Activated naive CD8-positive, alpha-beta T cell (primary cell): ENCODE data around the gene CDH4.

Source experiments
- H3K27ac Mint-ChIP-seq: one replicate; pipeline ENCODE4 v1.8.0; 2021; ENCODE audit warnings: mixed read lengths
- H3K27me3 Mint-ChIP-seq: one replicate; pipeline ENCODE4 v1.8.0; 2021; ENCODE audit warnings: mixed read lengths
- H3K36me3 Mint-ChIP-seq: one replicate; pipeline ENCODE4 v1.8.0; 2021; ENCODE audit warnings: mixed read lengths
- H3K4me1 Mint-ChIP-seq: one replicate; pipeline ENCODE4 v1.8.0; 2021; ENCODE audit warnings: low read depth, mixed read lengths
- H3K4me3 Mint-ChIP-seq: one replicate; pipeline ENCODE4 v1.8.0; 2021; ENCODE audit warnings: mild to moderate bottlenecking, mixed read lengths
- H3K9me3 Mint-ChIP-seq: one replicate; pipeline ENCODE4 v1.8.0; 2021; ENCODE audit warnings: low read depth, mixed read lengths

The CDH4 gene

DNA sequence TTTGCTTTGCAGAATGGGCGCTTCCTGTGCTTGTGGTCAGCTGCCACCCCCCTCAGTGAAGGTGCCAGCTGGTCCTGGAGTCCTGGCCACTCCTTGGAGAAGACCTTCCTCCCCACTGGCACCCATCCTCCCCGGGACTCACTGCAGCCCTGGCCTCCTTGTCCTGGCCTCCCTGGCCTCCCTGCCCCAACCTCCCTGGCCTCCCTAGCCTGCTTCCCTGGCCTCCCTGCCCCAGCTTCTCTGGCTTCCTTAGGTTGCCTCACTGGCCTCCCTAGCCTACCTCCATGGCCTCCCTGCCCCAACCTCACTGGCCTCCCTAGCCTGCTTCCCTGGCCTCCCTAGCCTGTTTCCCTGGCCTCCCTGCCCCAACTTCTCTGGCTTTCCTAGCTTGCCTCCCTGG is 297.8 kb downstream of the CDH4 start:
- Mint-ChIP-seq H3K36me3 (no peaks in the 10 kb centered on the region), H3K27me3 (peaks cover 2% of the 10 kb centered on the region), H3K9me3 (peaks cover 4% of the 10 kb centered on the region), H3K27ac (no peak overlapping the region), H3K4me3 (no peak overlapping the region), H3K4me1 (no peaks in the 10 kb centered on the region)

DNA sequence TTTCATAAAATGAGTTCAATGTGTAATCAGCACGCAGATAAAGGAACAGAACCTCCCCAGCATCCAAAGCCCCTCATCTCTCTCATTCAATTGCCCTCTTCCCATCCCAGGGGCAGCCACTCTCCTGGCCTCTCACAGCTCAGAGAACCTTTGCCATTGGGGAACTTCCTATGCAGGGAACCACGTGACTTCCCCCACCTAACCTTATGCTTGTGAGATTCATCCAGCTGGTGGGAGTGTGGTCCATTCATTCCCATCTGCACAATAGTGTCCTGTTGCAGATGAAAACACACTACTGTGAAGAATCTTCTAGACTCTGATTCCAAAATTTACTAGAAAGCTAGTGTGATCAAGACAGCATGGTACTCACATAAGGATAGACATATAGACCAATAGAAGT is 299.3 kb downstream of the CDH4 start:
- Mint-ChIP-seq H3K36me3 (no peaks in the 10 kb centered on the region), H3K4me1 (no peaks in the 10 kb centered on the region), H3K27ac (no peak overlapping the region), H3K9me3 (peaks cover 4% of the 10 kb centered on the region), H3K27me3 (peaks cover 2% of the 10 kb centered on the region), H3K4me3 (no peak overlapping the region)

DNA sequence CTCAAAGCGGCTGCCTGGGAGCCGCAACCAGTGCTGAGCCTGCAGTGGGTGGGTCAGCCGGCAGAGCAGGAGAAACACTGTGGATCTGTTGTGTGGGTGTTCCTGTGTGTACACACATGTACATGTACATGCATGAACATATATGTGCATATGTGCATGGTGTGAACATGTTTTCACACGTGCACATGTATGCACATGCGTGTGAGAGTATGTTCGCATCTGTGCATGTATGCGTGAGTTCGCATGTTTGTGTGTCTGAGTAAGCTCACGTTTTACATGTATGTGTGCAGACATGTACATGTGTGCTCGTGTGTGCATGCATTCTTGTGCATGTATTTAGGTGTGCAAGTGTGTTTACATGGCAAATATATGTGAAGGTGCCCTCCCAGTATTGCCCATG is 302.6 kb downstream of the CDH4 start:
- no peaks in the 10 kb centered on the region for H3K4me1 Mint-ChIP-seq
- no peak overlapping the region for H3K27ac Mint-ChIP-seq
- peaks cover 2% of the 10 kb centered on the region for H3K27me3 Mint-ChIP-seq
- peaks cover 4% of the 10 kb centered on the region for H3K9me3 Mint-ChIP-seq
- no peak overlapping the region for H3K4me3 Mint-ChIP-seq
- H3K36me3 Mint-ChIP-seq, result no peaks in the 10 kb centered on the region

DNA sequence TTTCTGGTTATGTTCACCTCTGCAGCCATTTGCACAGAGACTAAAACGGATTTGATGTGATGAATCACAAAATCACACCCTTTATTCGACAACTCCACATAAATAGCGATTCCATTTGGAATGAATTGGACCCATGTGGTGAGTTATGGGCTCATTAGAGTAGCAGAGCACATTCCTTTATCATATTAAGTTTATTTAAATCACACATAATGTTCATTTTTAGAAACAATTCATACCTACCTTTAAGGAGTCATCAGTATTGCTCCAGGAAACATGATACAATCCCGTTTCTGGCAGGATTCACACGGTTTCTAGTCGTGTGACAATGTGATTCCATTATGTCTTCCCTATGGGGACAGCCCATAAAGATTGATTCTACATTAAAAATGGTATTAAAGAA is 303.5 kb downstream of the CDH4 start:
- no peak overlapping the region for H3K4me3 Mint-ChIP-seq
- no peaks in the 10 kb centered on the region for H3K4me1 Mint-ChIP-seq
- no peaks in the 10 kb centered on the region for H3K36me3 Mint-ChIP-seq
- H3K9me3 Mint-ChIP-seq, result peaks cover 4% of the 10 kb centered on the region
- peaks cover 2% of the 10 kb centered on the region for H3K27me3 Mint-ChIP-seq
- H3K27ac Mint-ChIP-seq, result no peak overlapping the region

DNA sequence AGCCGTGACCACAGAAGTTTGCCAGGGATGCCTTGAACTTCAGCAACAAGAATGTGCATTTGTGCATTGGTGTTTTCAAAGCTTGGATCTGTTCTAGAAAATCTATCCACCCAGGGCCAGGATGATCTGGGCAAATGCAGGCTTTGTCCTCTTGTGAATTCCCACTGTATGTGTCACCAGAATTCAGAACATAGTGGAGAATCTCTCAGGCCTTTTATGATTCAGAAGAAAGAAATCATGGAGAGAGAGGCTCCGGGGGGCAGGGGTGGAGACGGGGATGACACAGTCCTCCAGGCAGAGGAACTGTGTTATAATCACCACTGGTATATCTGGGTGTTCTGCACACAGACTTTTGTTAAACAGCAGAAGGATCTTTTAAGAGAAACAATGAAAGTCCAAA is 304.1 kb downstream of the CDH4 start:
- peaks cover 2% of the 10 kb centered on the region for H3K27me3 Mint-ChIP-seq
- H3K4me1 Mint-ChIP-seq, result no peaks in the 10 kb centered on the region
- no peak overlapping the region for H3K27ac Mint-ChIP-seq
- no peak overlapping the region for H3K4me3 Mint-ChIP-seq
- peaks cover 4% of the 10 kb centered on the region for H3K9me3 Mint-ChIP-seq
- H3K36me3 Mint-ChIP-seq, result no peaks in the 10 kb centered on the region

DNA sequence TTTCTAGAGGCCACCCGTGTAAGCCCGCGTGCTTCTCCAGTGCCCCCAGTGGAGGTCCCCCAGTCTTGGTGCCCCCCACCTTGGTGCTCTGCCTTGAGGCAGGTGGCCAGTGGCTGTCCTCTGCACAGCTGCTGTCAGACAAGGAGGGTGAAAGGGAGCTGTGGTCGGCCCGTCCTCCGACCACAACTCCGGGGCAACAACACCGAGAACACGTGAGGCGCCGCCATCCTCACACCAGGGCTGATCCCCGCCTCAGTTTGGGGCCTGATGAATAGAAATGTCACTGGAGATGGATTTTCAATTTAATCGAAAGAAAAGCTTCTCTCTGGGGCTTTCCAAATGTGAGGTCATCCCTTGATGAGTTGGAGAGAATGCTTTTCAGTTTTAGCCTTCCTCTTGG is 304.6 kb downstream of the CDH4 start:
- no peak overlapping the region for H3K27ac Mint-ChIP-seq
- H3K4me1 Mint-ChIP-seq, result no peaks in the 10 kb centered on the region
- no peaks in the 10 kb centered on the region for H3K27me3 Mint-ChIP-seq
- H3K9me3 Mint-ChIP-seq, result no peaks in the 10 kb centered on the region
- H3K4me3 Mint-ChIP-seq, result no peak overlapping the region
- H3K36me3 Mint-ChIP-seq, result no peaks in the 10 kb centered on the region

DNA sequence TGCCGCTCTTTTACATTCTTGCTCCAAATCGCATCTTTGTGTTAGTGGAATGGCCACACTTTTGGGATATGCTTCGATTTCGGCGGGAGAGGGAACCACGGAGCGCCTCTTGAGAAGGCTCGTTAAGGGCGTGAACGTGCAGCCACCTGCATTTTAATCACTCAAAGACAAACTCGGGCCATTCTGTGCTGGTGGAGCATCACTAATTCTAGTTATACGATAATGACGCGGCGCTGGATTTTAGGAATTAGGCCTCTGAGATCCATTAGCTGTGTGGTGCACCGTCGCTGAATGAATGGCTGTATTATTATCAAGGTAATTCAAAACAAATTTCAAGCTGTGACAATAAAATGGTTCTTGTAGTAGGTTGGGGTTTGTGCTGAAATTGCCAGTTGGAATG is 305.6 kb downstream of the CDH4 start:
- Mint-ChIP-seq H3K4me3 (no peak overlapping the region), H3K27me3 (no peaks in the 10 kb centered on the region), H3K36me3 (no peaks in the 10 kb centered on the region), H3K27ac (no peak overlapping the region), H3K4me1 (no peaks in the 10 kb centered on the region), H3K9me3 (no peaks in the 10 kb centered on the region)

DNA sequence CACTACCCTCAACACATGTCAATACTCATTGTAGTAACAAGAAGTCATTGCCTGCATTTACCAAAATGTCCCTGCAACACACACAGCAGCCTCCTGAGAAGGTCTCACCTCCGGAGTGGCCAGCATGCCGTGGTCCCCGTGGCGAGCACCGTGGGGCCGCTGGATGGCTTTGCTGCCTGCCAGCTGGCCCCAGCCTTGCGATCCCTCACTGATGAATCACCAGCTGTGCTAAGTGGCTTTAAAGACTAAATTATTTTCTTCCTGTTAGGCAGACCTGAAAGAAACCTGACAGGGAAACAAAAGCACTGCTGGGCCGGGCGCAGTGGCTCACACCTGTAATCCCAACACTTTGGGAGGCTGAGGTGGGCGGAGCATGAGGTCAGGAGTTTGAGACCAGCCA is 306.7 kb downstream of the CDH4 start:
- Mint-ChIP-seq H3K27me3 (no peaks in the 10 kb centered on the region), H3K27ac (no peak overlapping the region), H3K4me1 (no peaks in the 10 kb centered on the region), H3K9me3 (no peaks in the 10 kb centered on the region), H3K36me3 (no peaks in the 10 kb centered on the region), H3K4me3 (no peak overlapping the region)

DNA sequence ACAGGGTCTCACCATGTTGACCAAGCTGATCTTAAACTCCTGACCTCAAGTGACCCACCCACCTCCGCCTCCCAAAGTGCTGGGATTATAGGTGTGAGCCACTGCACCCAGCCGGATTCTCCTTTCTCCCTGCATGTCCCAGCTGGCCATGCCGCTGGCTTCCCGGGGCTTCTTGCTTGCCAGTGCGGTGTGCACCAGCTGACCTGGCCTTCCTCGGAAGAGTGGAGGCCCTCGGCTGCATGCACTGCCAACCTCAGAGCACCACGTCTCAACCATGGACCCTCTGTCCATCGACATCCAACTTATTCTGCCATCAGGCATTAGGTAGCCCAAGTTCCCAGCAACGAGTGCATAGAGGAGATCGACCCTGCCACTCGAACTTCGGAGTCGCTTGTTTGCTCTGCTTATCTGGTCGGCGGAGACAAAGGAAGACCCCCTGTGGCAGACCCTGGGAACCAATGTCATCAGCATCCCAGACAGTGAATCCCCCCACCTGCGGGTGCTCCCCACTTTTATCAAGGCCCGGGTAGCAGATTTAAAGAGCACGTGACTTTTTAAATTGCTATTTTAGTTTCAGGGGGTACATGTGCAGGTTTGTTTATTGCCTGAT is 307.8 kb downstream of the CDH4 start:
- Mint-ChIP-seq H3K4me3 (no peak overlapping the region), H3K27me3 (no peaks in the 10 kb centered on the region)

DNA sequence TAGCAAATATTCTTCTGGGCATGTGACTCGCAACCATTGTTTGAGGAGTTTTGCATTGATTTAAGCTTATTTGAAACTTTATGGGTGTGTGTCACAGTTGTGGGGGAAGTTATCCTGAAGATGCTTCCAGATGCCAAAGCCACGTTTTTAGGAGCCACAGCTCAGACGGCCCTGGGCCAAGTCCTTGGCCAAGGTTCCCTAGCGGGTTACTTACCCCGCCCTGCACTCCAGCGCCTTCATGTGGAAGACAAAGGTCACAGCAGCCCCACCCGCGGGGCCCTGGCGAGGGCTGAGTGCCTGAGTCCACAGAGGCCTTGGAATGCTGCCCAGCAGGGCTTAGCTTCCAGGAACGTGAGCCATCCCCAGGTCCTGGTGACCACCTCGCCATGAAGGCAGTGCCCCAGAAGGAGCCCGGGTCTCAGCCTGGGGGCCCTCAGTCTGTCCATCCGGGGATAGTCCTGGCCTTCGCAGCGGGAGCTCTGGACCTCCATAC is 308.3 kb downstream of the CDH4 start:
- H3K36me3 Mint-ChIP-seq, result no peaks in the 10 kb centered on the region
- no peak overlapping the region for H3K4me3 Mint-ChIP-seq
- H3K9me3 Mint-ChIP-seq, result no peaks in the 10 kb centered on the region
- no peak overlapping the region for H3K27ac Mint-ChIP-seq
- H3K4me1 Mint-ChIP-seq, result no peaks in the 10 kb centered on the region
- no peaks in the 10 kb centered on the region for H3K27me3 Mint-ChIP-seq

More for the DNA sequence above, 307.8 kb downstream of the CDH4 start:
- Mint-ChIP-seq H3K27ac (no peak overlapping the region), H3K36me3 (no peaks in the 10 kb centered on the region), H3K4me1 (no peaks in the 10 kb centered on the region), H3K9me3 (no peaks in the 10 kb centered on the region)

DNA sequence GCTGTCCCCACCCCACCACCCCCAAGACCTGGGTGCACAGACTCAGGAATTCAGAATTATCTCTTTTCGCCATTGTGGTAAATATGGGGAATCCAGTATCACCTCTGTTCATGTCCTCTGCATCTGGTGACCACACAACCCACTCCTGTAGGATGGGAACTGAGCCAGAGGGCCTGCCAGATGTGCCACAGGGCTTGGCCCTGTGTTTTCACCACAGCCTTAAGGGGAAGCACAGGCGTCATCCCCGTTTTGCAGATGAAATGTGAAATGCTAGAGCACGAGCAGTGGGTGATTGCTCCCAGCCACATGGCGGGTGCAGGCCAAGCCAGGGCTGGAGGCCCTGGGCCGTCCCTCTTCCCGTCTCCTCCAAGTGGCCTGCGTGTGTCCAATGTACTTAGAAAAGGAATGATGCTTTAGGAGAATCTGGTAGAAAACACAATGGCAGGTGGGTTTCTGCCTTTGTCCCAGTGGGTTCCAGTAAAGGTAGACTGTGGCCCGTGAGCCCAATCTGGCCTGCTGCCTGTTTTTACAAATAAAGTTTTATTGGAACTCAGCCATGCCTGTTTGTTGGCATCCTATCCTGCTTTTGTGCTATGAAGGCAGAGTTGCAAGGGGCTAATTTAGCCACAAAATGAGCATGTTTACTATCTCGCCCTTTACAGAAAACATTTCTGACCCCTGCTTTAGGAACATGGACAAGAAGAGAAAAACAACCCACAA is 309.2 kb downstream of the CDH4 start:
- Mint-ChIP-seq H3K4me3 (no peak overlapping the region), H3K9me3 (no peaks in the 10 kb centered on the region), H3K27ac (no peak overlapping the region), H3K27me3 (no peaks in the 10 kb centered on the region), H3K4me1 (no peaks in the 10 kb centered on the region), H3K36me3 (no peaks in the 10 kb centered on the region)

DNA sequence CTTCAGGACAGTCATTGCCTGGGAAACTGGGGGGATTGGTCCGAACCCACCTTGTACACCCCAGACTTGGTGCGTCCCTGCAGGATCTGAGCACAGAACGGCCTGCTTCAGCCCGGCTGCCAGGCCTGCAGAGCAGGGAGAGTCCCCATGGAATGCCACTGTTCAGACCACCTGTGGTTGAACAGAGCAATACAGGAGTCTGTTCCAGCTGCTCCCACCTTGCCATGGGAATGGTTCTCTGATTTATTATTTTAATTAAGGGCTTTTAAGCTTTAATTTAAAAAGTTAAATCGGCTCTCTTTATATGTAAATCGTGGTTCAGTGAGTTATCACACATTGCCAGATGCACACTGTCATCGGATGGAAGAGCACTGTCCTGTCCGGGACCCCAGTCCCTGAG is 310.4 kb downstream of the CDH4 start:
- H3K9me3 Mint-ChIP-seq, result no peaks in the 10 kb centered on the region
- no peak overlapping the region for H3K4me3 Mint-ChIP-seq
- H3K27me3 Mint-ChIP-seq, result no peaks in the 10 kb centered on the region
- H3K4me1 Mint-ChIP-seq, result no peaks in the 10 kb centered on the region
- H3K27ac Mint-ChIP-seq, result no peak overlapping the region
- H3K36me3 Mint-ChIP-seq, result no peaks in the 10 kb centered on the region

DNA sequence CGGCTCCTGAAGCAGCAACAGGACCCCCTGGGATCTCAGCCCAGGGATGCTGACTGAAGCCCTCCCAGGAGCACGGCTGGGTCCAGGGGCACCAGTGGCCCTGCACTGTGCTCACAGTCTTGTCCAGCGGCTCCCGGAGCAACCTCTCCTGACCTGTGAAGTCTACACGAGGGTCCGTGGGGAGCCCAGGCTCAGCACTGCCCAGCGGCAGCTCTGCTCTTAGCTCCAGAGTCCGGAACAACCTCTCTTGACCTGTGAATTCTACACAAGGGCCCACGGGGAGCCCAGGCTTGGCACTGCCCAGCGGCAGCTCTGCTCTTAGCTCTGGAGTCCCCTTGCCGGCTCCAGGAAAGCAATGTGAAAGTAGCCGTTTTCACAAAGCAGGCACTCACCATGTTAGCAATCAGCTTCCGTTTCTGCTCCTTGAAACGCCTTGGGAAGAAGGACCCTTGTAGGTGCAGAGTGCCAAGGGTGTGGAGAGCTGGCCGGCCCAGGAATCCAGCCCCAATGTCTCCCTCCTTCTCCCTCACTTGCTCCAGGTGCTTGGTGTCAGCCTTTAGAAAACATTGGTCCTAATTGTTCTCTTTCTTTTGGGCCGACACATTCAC is 310.9 kb downstream of the CDH4 start:
- Mint-ChIP-seq H3K4me1 (no peaks in the 10 kb centered on the region), H3K36me3 (no peaks in the 10 kb centered on the region), H3K4me3 (no peak overlapping the region), H3K27ac (no peak overlapping the region), H3K9me3 (no peaks in the 10 kb centered on the region), H3K27me3 (no peaks in the 10 kb centered on the region)

DNA sequence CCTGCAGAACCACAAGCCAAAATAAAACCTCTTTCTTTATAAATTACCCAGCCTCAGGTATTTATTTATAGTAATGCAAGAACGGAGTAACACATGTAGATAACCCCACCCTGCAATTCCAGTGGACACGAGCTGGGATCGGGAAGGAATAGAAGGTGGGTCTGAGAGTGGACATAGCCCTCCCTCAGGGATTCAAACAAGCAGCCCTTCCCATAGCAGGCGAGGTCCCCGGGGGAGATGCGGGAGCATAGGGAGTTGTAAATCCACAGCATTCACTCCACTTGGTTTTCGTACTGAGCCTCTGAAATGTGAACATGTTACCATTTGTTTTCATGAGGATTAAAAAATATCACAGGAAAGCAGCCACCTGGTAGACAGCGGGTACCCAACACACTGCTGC is 312.6 kb downstream of the CDH4 start:
- no peaks in the 10 kb centered on the region for H3K4me1 Mint-ChIP-seq
- no peak overlapping the region for H3K4me3 Mint-ChIP-seq

DNA sequence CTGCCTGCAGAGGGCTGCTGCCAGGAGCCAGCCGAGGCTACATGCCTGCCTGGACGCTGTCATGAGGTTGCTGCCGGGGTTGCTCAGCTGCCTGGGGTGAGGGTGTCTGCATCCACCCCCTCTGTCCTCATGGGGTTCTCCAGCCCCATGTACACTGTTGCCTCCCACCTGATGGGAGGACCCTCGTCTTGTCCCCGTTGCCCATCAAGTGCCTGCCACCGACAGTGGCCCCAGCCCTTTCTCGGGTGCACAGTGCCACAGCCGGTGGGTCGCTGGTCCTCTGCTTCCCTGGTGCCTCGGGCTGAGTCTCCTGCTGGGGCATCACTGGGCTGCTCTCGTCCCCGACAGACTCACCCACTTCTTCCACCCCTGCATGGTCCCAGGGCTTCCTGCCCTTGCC is 313.7 kb downstream of the CDH4 start:
- Mint-ChIP-seq H3K9me3 (no peaks in the 10 kb centered on the region), H3K27ac (no peak overlapping the region), H3K4me1 (no peaks in the 10 kb centered on the region), H3K36me3 (no peaks in the 10 kb centered on the region), H3K4me3 (no peak overlapping the region), H3K27me3 (no peaks in the 10 kb centered on the region)

More for the DNA sequence above, 312.6 kb downstream of the CDH4 start:
- Mint-ChIP-seq H3K27me3 (no peaks in the 10 kb centered on the region), H3K27ac (no peak overlapping the region), H3K9me3 (no peaks in the 10 kb centered on the region), H3K36me3 (no peaks in the 10 kb centered on the region)
